Pancreas (tissue), 10 donors: Measurements from ENCODE around the gene MOSPD3. TPM values are rescaled to one million over a fixed set of nuclear protein-coding genes. Genes with fewer than 3 reads are reported as not detected.

Experiments
- ATAC-seq, 4 donors: fragments of 200-7000 bp; cut with Tn5 transposase; one replicate each; pipeline versions ENCODE4 v1.8.0 to v1.9.1; 2020; ENCODE audit warnings: mild to moderate bottlenecking in 4 of 4, moderate library complexity in 4 of 4
- DNase-seq, 6 donors: peaks; one replicate each; pipeline ENCODE4 v3.0.0-alpha.2; 2020
- FAIRE-seq: peaks from 2 replicates; lab custom pipeline; 2012; peaks lifted over from hg19 to GRCh38; lab: Jason Lieb, UNC
- H3K27ac ChIP-seq, 4 donors: fragments of 200-600 bp; sonication (generic); 1 replicate in 3 of 4; 2 replicates in 1 of 4; pipeline versions ENCODE4 v1.5.0 to v1.8.0; 2020
- H3K27me3 ChIP-seq, 4 donors: fragments of 200-600 bp; one replicate each; pipeline ENCODE4 v1.8.0; 2021
- H3K36me3 ChIP-seq, 3 donors: fragments of 200-600 bp; sonication (generic) in 1 of 3; one replicate each; pipeline versions ENCODE4 v1.5.0 to v1.8.0; 2020 to 2021
- H3K4me1 ChIP-seq, 3 donors: fragments of 200-600 bp; one replicate each; pipeline ENCODE4 v1.8.0; 2021
- H3K4me3 ChIP-seq, 4 donors: fragments of 200-600 bp; sonication (generic) in 2 of 4; one replicate each; pipeline versions ENCODE4 v1.5.0 to v1.8.0; 2020 to 2021
- H3K9me3 ChIP-seq, 4 donors: fragments of 200-600 bp; one replicate each; pipeline ENCODE4 v1.8.0; 2021
- WGBS, 2 donors: extraction: QIAGEN DNeasy Blood & Tissue Kit; methylation state at CpG; one replicate each; pipeline ENCODE4 v1.1.7; 2013; 5-methylcytosine and 5-hydroxymethylcytosine counted together
- intact Hi-C, 3 donors: fragments of 100-400 bp; cut with DNase I; formaldehyde crosslinking; loops; one replicate each; pipeline versions ENCODE4 v1.11.1 to v1.14.2; 2022
- polyA plus RNA-seq, 2 donors: library from polyadenylated mRNA; stranded (reverse); fragments of 200-250 nt; gene quantifications; one replicate each; pipeline ENCODE4 v1.2.3, GENCODE V29; 2013
- total RNA-seq, 6 donors: library from RNA; stranded (reverse); fragmentation: NEBNext Ultra II Directional in 4 of 6; extraction: Animal tissue kit (Norgen Biotek cat#: 25700) in 4 of 6; gene quantifications; one replicate each; pipeline versions ENCODE4 v1.2.1 to v1.2.4, GENCODE V29; 2021 to 2023
- TF ChIP-seq, protein P1 (sequence below), 4 donors: fragments of 200-600 bp; sonication (generic) in 3 of 4; IDR thresholded peaks; one replicate each; pipeline versions ENCODE4 v1.5.0 to v1.8.0; 2021; ENCODE audit warnings: antibody characterized with exemption in 4 of 4
- donor health status: healthy with polysubstance abuse.
- donor health status: DM: no; HTN: no; CAD: no; lungs with moderate emphysema.
- donor health status: DM: no; HTN: no; CAD: no.
- donor health status: control.
- donor health status: control.
- donor health status: Bipolar disorder and iron deficiency.
- donor health status: DM: yes; HTN: yes; CAD: no.
- donor health status: DM: no; HTN: no; CAD: no.
- donor health status: DM: no; HTN: no; CAD: no.
- donor health status: DM: yes; HTN: yes; CAD: no.

The MOSPD3 gene
- total and polyA plus RNA-seq, 8 donors, result 6.8 to 19.7 (median 10.3) TPM

DNA sequence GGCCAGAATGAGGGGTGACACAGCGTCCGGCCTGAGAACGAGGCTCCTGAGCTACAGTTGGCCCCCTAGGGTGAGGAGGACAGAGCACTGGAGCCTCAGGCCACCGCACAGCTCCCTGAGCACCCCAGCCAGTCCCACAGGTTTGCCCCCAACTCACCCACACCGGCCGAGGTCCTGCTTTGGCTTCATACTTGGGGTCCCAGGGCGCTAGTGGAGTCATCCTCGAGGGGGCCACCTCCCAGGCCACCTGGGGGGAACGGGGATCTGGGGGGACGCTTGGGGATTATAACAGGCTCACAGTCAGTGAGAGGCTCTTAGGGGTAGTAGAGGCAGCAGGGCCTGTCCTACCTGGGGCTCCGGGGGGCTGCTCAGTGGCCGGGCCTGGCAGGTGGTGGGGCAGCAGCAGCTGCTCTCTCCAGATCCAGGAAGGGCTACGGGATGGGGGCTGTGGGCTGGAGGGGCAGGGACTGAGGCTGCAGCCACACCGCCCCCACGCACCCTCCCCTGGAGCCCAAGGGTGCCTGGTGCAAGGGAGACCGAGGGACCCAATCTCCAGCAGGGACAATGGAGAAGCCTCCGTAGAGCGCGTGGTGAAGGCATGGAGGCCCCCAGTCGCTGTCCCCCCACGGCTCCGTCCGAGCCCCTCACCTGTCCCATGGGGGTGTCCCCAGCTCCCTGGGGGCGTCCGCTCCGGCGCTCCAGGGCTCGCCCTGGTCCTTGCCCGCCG, 39.2 kb upstream of the MOSPD3 start:
- H3K36me3 ChIP-seq, result peaks cover 3 to 38% (median 16%) of the 10 kb centered on the region in 3 donors
- TF ChIP-seq, protein P1, sequence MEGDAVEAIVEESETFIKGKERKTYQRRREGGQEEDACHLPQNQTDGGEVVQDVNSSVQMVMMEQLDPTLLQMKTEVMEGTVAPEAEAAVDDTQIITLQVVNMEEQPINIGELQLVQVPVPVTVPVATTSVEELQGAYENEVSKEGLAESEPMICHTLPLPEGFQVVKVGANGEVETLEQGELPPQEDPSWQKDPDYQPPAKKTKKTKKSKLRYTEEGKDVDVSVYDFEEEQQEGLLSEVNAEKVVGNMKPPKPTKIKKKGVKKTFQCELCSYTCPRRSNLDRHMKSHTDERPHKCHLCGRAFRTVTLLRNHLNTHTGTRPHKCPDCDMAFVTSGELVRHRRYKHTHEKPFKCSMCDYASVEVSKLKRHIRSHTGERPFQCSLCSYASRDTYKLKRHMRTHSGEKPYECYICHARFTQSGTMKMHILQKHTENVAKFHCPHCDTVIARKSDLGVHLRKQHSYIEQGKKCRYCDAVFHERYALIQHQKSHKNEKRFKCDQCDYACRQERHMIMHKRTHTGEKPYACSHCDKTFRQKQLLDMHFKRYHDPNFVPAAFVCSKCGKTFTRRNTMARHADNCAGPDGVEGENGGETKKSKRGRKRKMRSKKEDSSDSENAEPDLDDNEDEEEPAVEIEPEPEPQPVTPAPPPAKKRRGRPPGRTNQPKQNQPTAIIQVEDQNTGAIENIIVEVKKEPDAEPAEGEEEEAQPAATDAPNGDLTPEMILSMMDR (IDR thresholded peaks at IDR 0.05), result no peak
- peaks cover 9 to 15% (median 15%) of the 10 kb centered on the region in 3 donors for H3K4me1 ChIP-seq
- no peaks in the 10 kb centered on the region for H3K27me3 ChIP-seq
- 90 to 94% methylated on average over 29 to 30 of the region's 30 CpGs for WGBS, 2 donors
- intact Hi-C loops, result no loop called here
- DNase-seq (peak in 2 of 6 donors; percentile 20 to 80), FAIRE-seq (no peak), ATAC-seq (no peak)
- H3K4me3 ChIP-seq, result no peak overlapping the region
- no peaks in the 10 kb centered on the region for H3K9me3 ChIP-seq
- no peak overlapping the region for H3K27ac ChIP-seq

DNA sequence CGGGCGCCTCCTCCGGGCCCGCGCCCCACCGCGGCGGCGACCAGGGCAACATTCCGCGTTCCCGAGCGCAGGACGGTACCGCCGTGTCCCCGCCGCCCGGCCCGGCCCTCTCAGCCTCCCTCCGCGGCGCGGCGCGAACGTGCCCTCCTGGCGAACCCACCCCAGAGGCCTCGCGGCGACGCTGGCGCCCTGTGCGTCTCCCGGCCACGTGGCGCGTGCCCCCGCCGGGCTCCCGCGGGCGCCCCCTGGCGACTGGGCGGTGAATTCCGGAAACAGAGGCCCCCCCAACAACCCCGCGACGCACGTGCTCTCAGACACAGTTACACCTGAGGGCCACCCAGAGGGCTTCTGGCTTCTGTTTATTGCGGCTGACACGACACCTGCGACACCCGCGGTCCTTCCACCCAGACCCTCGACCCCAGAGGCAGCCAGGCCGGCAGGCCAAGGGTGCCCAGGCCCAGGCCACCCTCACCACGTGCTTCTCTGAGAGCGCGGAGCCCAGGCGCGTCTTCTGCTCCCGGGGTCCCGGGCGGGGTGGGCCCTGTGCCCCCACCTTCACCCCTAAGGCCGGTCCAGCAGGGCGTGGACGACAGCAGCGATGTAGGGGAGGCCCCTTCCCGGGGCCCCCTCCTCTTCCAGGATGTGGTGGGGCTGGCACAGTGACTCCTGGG, 38.5 kb upstream of the MOSPD3 start, which contains the start of gene SAP25:
Gene SAP25, minus strand, starts transcription at position 210 of the 671 bp plus-strand sequence. Its CDS starts 158 bp downstream, at position 52.
- no peak for FAIRE-seq
- ATAC-seq, result no peak
- 90 to 91% methylated on average over 69 to 70 of the region's 70 CpGs for WGBS, 2 donors
- Histone ChIP-seq H3K27me3 (no peaks in the 10 kb centered on the region), H3K36me3 (peaks cover 3 to 43% (median 23%) of the 10 kb centered on the region in 3 donors), H3K4me1 (peaks cover 8 to 11% (median 8%) of the 10 kb centered on the region in 3 donors), H3K9me3 (no peaks in the 10 kb centered on the region), H3K27ac (no peak within 1 kb of the TSS), H3K4me3 (no peak within 1 kb of the TSS)
- intact Hi-C loops, result no loop called here
- peak in 2 of 6 donors; percentile 19 to 81 for DNase-seq
- TF ChIP-seq, protein P1 (IDR thresholded peaks at IDR 0.05), result no peak

- DNase-seq (peak in 3 of 6 donors; percentile 15 to 69 (median 22)), FAIRE-seq (no peak), ATAC-seq (no peak)
- 93 to 94% methylated on average over 36 to 44 of the region's 44 CpGs for WGBS, 2 donors
- Histone ChIP-seq H3K9me3 (no peaks in the 10 kb centered on the region), H3K4me3 (no peak overlapping the region), H3K36me3 (peaks cover 3 to 48% (median 23%) of the 10 kb centered on the region in 3 donors), H3K27ac (no peak overlapping the region), H3K4me1 (peaks cover 7 to 8% (median 7%) of the 10 kb centered on the region in 3 donors), H3K27me3 (no peaks in the 10 kb centered on the region)
- TF ChIP-seq, protein P1 (IDR thresholded peaks at IDR 0.05), result no peak
- intact Hi-C loops, result no loop called here
These were observed 37.8 kb upstream of the MOSPD3 start for GRCh38 chr7:100574362-100575205.

DNA sequence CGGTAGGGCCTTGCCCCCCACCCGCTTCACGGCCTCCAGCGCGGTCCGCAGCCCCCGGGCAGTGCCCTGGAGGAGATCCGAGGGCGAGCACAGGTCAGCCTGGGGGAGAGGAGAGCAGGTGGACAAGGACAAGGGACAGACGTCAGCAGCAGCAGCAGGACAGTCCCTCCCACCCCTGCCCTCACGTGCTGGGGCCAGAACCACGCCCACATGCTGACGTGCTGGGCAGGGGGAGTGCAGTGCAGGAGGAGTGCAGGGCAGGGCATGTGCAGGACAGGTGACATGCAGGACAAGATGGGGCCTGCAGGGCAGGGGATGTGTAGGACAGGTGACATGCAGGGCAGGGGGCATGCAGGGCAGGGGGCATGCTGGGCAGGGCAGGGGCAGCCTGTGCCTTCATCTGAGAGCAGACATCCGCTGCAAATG, 37.1 kb upstream of the MOSPD3 start:
- peaks cover 7 to 53% (median 23%) of the 10 kb centered on the region in 3 donors for H3K36me3 ChIP-seq
- FAIRE-seq, result no peak
- H3K9me3 ChIP-seq, result no peaks in the 10 kb centered on the region
- H3K4me3 ChIP-seq, result no peak overlapping the region
- peak in 2 of 6 donors; percentile 15 to 73 for DNase-seq
- TF ChIP-seq, protein P1 (IDR thresholded peaks at IDR 0.05), result no peak
- no peak overlapping the region for H3K27ac ChIP-seq
- ATAC-seq, result no peak
- no peaks in the 10 kb centered on the region for H3K27me3 ChIP-seq
- intact Hi-C loops, result no loop called here
- H3K4me1 ChIP-seq, result peaks cover under 1 to 2% (median 2%) of the 10 kb centered on the region in 3 donors
- WGBS, 2 donors, result 79 to 85% methylated on average over 14 of the region's 14 CpGs
